CD4-positive, alpha-beta T cell treated with Interferon alpha-2 for 1 hour (primary cell): ENCODE measurements around the gene NHLRC4.

ENCODE experiments used
- DNase-seq, 2 donors: peaks; one replicate each; pipeline ENCODE4 v3.0.0-alpha.2; 2020 to 2022

Gene NHLRC4

GRCh38 chr16:554640-555365 lies 12.0 kb upstream of the NHLRC4 start:
- DNase-seq = no peak

DNA sequence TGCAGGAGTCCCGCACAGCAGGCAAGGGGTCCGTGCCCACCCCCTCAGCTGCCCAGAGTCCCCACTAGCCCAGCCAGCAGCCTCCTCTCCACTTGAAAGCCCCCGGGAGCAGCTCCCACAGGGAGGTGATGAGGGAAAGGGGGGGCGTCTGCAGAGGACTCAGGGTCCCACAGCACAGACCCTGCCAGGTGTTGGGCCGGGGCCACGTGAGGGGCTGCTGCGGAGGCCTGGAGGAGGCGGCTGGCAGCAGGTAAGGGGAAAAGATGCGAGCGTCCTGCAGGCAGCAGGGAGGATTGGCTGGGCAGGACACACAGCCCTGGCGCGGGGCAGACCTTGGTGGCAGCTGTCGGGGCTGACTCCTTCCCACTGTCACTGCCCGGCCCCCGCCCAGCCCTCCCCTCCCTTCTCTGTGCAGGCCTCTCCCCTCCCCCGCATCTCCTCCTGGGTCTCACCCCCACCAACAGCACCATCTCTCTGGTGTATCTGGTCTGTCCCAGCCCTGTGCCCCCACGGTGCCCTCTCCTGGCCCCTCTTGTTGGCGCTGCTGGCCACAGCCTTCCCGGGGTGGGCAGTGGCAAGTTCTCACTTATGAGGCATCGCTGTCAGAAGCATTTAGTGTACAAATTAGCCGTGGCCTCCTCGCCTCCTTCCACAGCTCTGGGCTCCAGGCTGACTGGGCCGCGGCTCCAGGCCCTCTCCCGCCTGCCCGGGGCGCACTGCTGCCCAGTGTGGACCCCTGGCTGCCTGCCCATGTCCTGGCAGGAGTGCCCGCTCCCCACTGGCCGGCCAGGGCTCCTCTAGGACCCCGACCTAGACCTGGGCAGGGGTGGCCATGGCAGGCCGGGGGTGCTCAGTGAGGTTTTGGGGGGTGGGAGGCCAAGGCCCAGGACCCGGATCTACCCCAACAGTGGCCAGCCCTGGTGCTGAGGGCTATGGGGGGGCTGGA lies 11.0 kb upstream of the NHLRC4 start:
- no peak for DNase-seq

DNA sequence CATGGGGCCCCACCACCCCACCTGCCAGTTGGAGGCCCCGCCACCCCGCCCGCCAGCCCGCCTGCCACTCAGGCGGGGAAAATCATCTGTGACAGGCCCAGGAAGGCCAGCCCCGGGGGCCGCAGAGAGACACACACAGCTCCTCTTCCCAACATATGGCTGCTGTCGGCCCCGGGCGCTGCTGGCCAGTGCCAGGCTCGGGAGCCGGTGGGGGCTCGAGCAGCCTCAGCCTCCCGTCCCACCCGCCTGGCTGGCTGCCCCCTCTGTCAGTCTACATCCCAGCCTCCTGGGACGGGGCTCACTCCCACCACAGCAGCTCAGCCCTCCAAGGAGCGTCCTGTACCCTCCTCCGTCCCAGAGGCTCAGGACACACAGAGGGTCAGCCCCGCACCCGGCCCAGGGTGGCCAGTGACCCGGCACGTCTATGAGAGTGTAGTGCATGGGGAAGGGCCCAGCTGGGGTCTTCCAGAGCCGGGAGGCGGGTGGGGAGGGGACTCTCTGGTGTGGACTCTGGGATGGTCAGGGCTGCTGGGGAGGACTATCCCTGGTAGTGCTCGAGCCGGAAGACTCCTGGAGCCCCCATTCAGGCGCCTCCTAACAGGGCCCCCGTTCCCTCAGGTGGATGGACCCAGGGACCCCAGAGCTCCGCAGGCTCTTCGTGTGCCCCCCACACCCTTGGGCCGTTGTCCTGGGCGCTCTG lies 10.2 kb upstream of the NHLRC4 start:
- DNase-seq = no peak

DNA sequence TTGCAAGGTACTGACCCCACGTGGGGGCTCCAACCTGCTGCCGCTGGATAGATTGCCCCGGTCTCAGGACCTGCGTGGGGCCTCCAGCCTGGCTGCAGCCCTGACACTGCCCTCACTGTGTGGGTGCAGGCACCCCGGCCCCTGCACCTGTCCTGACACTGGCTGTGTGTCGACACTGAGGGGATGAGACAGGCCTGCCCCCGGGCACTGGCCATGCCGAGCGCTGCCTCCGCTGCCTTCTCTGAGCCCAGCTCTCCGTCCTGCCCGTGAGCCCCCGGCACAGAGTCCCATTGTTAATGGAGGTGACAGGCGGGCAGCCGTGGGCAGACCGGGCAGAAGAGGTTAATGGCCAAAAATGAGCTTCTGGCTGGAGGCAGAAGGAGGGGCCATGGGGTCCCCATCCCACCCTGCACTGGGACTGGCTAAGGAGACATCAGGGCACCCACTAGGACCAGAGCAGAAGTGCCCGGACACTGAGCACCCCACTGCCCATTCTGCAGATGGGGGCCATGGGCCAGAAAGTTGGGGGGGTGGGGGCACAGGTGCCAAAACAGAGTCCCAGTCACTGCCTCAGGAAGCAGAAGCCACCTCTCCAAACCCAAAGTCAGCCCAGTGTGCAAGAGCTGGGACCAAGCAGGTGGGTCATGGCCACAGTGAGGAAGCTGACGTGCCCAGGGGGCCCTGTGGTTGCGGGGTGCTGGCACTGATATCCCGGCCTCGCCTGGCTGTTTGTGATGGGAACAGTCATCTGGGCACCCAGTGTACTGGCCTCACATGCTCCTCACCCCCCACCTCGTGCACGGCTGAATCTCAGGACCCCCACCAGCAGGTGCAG lies 9.1 kb upstream of the NHLRC4 start:
- DNase-seq = no peak

GRCh38 chr16:558298-559020 lies 8.3 kb upstream of the NHLRC4 start:
- DNase-seq = no peak

DNA sequence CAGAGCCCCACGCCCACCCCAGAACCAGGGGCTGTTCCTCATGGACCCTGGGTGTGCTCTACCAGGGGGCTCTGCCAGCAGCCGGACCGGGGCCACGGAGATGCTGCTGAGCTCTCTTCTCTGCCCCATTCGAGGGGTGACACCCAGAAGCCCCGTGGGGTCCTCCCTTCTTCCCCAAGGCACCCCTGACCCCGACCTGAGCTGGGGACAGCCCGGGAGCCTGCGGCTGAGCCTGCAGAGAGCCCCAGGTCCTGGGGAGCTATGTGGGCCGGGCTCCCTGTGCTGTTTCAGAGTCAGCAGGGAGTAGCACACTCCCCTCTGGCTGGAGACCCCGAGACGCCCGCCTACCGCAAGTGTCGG lies 7.8 kb upstream of the NHLRC4 start:
- DNase-seq = no peak

DNA sequence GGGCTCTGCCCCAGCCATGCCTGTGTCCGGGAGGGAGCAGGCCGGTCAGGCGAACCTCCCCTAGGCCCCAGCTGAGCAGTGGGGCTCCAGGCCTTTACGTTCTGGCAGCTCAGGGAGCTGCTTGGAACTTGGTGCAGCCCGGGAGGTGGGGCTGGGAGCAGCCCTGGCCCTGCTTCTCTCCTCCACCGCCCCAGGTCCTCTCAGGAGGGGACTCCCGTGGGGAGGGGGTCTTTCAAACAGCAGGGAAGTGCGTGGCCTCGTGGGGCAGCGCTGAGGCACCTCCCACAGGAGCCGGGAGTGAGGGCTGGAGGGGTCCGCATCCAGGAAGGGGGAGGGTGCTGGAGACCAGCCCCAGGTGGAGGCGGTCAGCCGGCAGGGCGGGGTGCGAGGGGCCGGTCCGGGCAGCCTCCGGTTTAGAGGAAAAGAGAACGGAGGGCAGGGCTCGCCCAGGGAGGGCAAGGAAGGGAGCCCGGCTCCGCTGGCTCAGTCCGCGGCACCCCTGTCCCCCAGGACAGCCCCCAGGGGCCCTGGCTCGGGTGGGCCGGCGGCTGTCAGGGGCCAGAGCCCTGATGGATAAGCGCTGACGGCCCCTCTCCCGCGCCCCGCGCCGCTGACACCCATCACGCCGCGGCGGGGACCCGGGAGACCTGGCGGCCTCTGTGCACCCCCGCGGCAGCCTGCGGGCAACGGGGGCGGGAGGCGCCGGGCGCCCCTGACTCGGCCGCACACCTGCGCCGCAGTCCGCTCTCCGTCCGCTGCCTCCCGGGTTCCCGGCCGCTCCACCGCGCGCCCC lies 7.2 kb upstream of the NHLRC4 start:
- DNase-seq = no peak

- DNase-seq = no peak
Measured at GRCh38 chr16:560204-560700, 6.6 kb upstream of the NHLRC4 start, which contains the start of gene PRR35. Gene PRR35, plus strand, starts transcription at chr16:560394. Its CDS starts 2,901 bp downstream, at chr16:563295.

GRCh38 chr16:560701-561412 lies 5.9 kb upstream of the NHLRC4 start:
- DNase-seq = no peak

DNA sequence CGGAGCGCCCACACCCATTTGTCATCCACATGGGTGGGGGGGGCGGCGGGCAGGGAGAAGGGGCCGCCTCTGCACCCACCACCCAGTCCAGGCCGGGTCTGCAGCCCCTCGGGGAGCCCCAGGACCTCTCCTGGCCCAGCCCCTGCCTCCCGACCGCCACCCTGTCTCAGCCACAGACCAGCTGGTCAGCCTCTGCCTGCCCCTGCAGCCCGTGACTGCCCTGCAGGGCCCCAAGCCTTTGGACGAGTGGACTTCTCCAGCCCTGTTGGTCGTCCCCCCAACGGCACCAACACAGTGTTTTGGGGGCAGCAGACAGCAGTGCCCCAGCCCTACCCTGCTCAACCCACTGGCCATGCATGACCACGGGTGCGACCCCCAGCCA lies 5.4 kb upstream of the NHLRC4 start:
- DNase-seq = no peak

- DNase-seq = no peak
Measured at GRCh38 chr16:561957-562938, 4.6 kb upstream of the NHLRC4 start.

DNA sequence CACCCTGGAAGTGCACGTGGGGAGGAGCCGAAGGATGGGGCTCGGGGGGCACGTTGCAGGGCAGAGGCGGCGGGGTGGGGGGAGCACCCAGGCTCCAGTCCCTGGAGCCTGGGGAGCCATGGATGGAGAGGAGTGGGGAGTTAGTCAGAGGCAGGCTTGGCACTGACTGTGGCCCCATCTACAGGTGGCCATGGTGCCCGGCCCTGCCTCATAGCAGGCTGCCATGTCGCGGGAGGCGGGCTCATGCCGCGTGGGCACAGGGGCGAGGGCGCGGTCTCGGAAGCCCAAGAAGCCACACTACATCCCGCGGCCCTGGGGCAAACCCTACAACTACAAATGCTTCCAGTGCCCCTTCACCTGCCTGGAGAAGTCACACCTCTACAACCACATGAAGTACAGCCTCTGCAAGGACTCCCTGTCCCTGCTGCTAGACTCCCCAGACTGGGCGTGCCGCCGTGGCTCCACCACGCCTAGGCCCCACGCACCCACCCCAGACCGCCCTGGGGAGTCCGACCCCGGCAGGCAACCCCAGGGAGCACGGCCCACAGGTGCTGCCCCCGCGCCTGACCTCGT lies 3.6 kb upstream of the NHLRC4 start:
- DNase-seq = no peak

- no peak for DNase-seq
Measured at GRCh38 chr16:564690-565418, 2.0 kb upstream of the NHLRC4 start.

DNA sequence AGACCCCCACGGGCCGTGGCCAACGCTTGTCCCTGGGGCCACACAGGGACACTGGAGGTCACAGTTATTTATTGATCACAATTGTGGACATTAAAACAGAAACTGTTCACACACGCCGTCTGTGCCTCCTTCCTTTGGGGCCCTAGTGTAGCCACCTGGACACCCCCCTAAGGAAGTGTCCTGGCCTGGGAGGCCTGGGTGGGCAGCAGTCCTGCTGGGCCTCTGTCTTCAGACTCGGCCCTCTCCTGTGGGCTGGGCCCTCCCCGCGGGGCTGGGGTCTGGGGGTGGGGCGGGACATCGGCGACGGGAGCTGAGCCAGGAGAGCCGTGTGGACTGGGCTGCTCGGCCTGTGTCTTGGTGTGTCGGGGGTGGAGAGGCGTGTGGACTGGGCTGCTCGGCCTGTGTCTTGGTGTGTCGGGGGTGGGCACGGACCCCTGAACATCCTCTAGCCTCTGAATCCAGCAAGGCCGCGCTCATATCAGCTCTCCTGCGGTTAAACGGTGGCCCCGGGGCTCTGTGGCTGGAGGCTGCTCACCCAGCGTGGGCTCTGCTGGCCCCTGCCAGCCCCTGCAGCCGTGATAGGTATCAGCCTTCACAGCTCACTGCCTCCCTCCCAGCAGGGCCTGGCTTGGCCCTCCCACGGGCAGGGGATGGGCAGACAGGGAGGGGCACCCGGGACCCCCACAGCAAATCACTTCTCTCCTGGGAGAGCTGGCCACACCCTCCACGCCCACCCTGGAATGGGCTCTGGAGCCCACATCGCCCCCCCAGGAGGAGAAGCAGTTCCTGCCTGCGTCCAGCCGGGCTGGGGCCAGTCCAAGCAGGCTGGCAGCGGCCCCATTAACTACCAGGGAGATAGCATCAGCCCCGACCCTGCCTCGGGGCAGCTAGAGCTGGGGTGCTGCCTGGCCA lies 1.1 kb upstream of the NHLRC4 start:
- DNase-seq = no peak

DNA sequence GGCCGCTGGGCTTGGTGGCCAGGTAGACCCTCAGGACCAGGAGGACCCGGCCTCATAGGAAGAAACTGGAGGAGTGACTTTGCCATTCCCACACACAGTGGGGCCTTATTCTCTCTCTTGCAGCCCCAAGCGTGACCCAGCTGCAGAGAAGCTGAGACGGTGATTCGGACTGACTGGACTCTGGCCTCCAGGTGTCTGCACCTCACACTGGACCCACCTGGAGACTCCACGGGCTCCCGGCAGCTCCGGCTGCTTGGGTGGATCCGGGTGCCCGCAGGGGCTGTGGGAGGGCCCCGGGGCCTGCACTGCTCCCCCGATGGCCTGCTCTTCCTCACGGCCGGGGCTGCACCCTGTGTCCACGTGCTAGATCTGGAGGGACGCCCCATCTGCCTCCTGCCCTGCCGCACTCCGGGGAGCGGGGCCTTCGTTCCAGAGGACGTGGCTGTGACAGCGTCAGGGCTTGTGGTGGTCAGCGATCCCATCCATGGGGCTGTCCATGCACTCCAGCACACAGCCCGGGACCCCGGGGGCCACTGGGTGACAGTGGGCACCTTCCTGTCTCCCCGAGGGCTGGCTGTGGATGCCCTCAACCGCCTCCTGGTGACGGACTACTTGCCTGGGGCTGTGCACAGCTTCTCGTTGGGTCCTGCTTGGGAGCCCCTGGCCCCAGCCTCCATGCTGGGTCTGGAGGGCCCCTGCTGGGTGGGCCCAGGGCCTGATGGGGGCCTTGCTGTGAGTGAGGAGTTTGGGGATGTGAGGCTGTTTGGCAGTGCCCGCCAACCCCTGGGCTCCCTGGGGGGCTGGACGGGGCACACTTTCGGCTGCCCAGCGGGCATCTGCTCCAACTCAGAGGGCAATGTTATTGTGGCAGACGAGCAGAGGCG lies 810 bp downstream of the NHLRC4 start:
- no peak for DNase-seq
